Prostate gland (tissue), 2 donors: ENCODE measurements around the gene CHST8. TPM values are rescaled to one million over a fixed set of nuclear protein-coding genes. Genes with fewer than 3 reads are reported as not detected.

Experiments used
- DNase-seq: peaks from one replicate; pipeline ENCODE4 v3.0.0-alpha.2; 2019; ENCODE audit warnings: low spot score
- H3K27ac ChIP-seq, 2 donors: fragments of 200-600 bp; sonication (generic); 2 replicates each; pipeline ENCODE4 v1.5.1; 2017 to 2019
- H3K27me3 ChIP-seq: fragments of 200-600 bp; sonication (generic); replicated peaks from 2 replicates; pipeline ENCODE4 v1.5.1; 2019; ENCODE audit not compliant: insufficient read depth
- H3K36me3 ChIP-seq, 2 donors: fragments of 200-600 bp; sonication (generic); 1 replicate in 1 of 2; 2 replicates in 1 of 2; pipeline versions ENCODE4 v1.5.1 to v1.8.1; 2017 to 2019
- H3K4me1 ChIP-seq: fragments of 200-600 bp; sonication (generic); replicated peaks from 2 replicates; pipeline ENCODE4 v1.5.1; 2019
- H3K4me3 ChIP-seq, 2 donors: fragments of 200-600 bp; sonication (generic); 2 replicates each; pipeline ENCODE4 v1.5.1; 2017 to 2019
- H3K9me3 ChIP-seq: fragments of 200-600 bp; sonication (generic); 2 replicates; pipeline ENCODE4 v1.5.1; 2017
- CTCF ChIP-seq, 4 experiments: fragments of 200-600 bp in 2 of 4; fragments of 450-650 bp in 2 of 4; sonication (generic) in 2 of 4; IDR thresholded peaks; 1 replicate in 3 of 4; 2 replicates in 1 of 4; pipeline ENCODE4 v1.5.1; 2016 to 2019; ENCODE audit warnings: antibody characterized with exemption in 4 of 4, mild to moderate bottlenecking in 2 of 4, moderate library complexity in 2 of 4
- POLR2A ChIP-seq: fragments of 450-650 bp; IDR thresholded peaks from one replicate; pipeline ENCODE4 v1.6.1; 2016; ENCODE audit warnings: antibody characterized with exemption, mild to moderate bottlenecking
- POLR2AphosphoS5 ChIP-seq: sonication (generic); formaldehyde crosslinking; IDR thresholded peaks from one replicate; pipeline ENCODE4 v1.6.1; 2017; ENCODE audit warnings: antibody characterized with exemption
- WGBS: methylation state at CpG from one replicate; pipeline ENCODE4 v1.1.5; 2018; 5-methylcytosine and 5-hydroxymethylcytosine counted together
- intact Hi-C: fragments of 100-400 bp; cut with DNase I; formaldehyde crosslinking; loops from one replicate; pipeline ENCODE4 v1.14.2; 2022
- total RNA-seq, 2 donors: library from RNA; depleted of rRNA; stranded (reverse); fragments of >200 nt; gene quantifications; one replicate each; pipeline ENCODE4 v1.1.0, GENCODE V29; 2016

CHST8 gene
- total RNA-seq, 2 donors from 2014 or later: 1.3 to 2.7 TPM

- TF ChIP-seq CTCF (IDR thresholded peaks at IDR 0.05): no peak
- TF ChIP-seq POLR2AphosphoS5: no peak
- no peak for TF ChIP-seq POLR2A
- DNase-seq: no peak
- H3K4me3 ChIP-seq: no peak overlapping the region
- no peaks in the 10 kb centered on the region for H3K27me3 ChIP-seq
- no peaks in the 10 kb centered on the region for H3K4me1 ChIP-seq
- H3K27ac ChIP-seq: no peak overlapping the region
- 74% methylated on average over 6 of the region's 6 CpGs for WGBS
- no peaks in the 10 kb centered on the region for H3K36me3 ChIP-seq
- intact Hi-C loops: no loop called here
- no peaks in the 10 kb centered on the region for H3K9me3 ChIP-seq
These were observed 25.4 kb downstream of the CHST8 start for GRCh38 chr19:33647146-33647545.

GRCh38 chr19:33649627-33650305 lies 28.0 kb downstream of the CHST8 start:
- DNase-seq: no peak
- WGBS: 38% methylated on average over 4 of the region's 4 CpGs

DNA sequence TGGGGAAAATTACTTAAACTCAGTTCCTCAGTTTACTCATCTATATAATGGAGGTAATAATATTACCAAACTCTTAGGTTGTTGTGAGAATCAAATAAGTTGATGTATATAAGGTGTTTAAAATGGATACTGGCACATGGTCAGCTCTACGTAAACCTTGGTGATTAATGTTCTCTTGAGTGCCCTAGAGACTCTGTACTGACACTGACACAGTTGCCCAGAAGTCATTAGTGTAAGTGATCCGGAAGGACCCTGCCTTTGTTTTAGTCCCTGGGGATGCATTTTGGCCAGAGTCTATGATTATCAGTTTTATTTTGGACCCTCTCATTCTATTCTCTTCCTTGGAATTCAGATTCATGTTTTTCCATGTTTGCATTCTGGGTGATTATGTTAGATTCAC lies 31.9 kb downstream of the CHST8 start:
- no peaks in the 10 kb centered on the region for H3K4me1 ChIP-seq
- no peaks in the 10 kb centered on the region for H3K9me3 ChIP-seq
- DNase-seq: no peak
- H3K4me3 ChIP-seq: no peak overlapping the region
- WGBS: 69% methylated on average over 2 of the region's 2 CpGs
- TF ChIP-seq POLR2AphosphoS5: no peak
- TF ChIP-seq POLR2A: no peak
- TF ChIP-seq CTCF (IDR thresholded peaks at IDR 0.05): no peak
- H3K27ac ChIP-seq: no peak overlapping the region
- intact Hi-C loops: no loop called here
- H3K27me3 ChIP-seq: no peaks in the 10 kb centered on the region
- no peaks in the 10 kb centered on the region for H3K36me3 ChIP-seq

More at GRCh38 chr19:33649627-33650305, 28.0 kb downstream of the CHST8 start:
- Histone ChIP-seq H3K36me3 (no peaks in the 10 kb centered on the region), H3K4me1 (no peaks in the 10 kb centered on the region), H3K9me3 (no peaks in the 10 kb centered on the region), H3K4me3 (no peak overlapping the region), H3K27ac (no peak overlapping the region), H3K27me3 (no peaks in the 10 kb centered on the region)
- TF ChIP-seq POLR2AphosphoS5 (no peak), POLR2A (no peak), CTCF (IDR thresholded peaks at IDR 0.05) (no peak)
- intact Hi-C loops: no loop called here

- no peak for DNase-seq
- H3K36me3 ChIP-seq: no peaks in the 10 kb centered on the region
- H3K4me1 ChIP-seq: no peaks in the 10 kb centered on the region
- no peak overlapping the region for H3K27ac ChIP-seq
- H3K9me3 ChIP-seq: no peaks in the 10 kb centered on the region
- H3K27me3 ChIP-seq: no peaks in the 10 kb centered on the region
- H3K4me3 ChIP-seq: no peak overlapping the region
- intact Hi-C loops: no loop called here
- no peak for TF ChIP-seq POLR2A
- 80% methylated on average over 7 of the region's 7 CpGs for WGBS
These were observed 33.2 kb downstream of the CHST8 start for GRCh38 chr19:33654840-33655508.

- Histone ChIP-seq H3K36me3 (no peaks in the 10 kb centered on the region), H3K4me1 (no peaks in the 10 kb centered on the region), H3K4me3 (no peak overlapping the region), H3K9me3 (no peaks in the 10 kb centered on the region), H3K27ac (no peak overlapping the region), H3K27me3 (no peaks in the 10 kb centered on the region)
- WGBS: 96% methylated on average over 5 of the region's 5 CpGs
- intact Hi-C loops: no loop called here
- TF ChIP-seq POLR2AphosphoS5 (no peak), POLR2A (no peak), CTCF (IDR thresholded peaks at IDR 0.05) (no peak)
- DNase-seq: no peak
These were observed 38.1 kb downstream of the CHST8 start for GRCh38 chr19:33659835-33660234.
